HG02571 (cell line): ENCODE data around the gene HEBP1.

Source experiments
- ATAC-seq: cut with Tn5 transposase; IDR thresholded peaks from one replicate; pipeline ENCODE4 v1.9.1; 2021; ENCODE audit warnings: mild to moderate bottlenecking, moderate library complexity; ENCODE audit not compliant: unreplicated experiment

The HEBP1 gene

GRCh38 chr12:12992418-12993130 is 7.5 kb downstream of the HEBP1 start:
- no peak for ATAC-seq

DNA sequence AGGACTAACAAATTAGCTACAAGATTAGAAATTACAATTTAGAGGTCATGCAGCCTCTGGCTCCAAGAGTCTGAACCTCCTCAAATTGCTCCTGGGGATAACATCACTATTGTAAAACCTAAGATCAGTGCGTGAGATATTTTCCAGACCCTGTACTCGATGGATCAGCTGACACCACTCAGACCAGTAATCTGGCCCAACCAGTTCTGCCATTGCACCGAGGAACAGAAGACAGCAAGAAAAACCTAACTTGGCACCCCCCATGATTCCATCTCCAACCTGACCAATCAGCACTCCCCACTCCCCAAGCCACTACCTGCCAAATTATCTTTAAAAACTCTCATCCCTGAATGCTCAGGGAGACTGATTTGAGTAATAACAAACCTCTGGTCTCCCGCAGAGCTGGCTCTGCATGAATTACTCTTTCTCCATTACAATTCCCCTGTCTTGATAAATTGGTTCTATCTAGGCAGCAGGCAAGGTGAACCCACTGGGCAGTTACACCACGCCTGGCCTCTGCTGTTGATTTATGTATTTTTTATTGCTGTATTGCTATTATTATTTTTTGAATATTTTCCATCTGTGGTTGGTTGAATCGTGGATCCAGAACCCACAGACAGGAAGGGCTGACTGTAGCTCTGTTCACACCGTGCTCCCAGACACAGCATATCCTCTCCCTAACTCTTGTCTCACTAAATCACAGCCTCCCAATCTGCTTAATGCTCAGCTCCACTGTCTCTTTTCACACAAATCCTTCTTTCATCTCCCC is 9.2 kb downstream of the HEBP1 start:
- ATAC-seq = no peak

DNA sequence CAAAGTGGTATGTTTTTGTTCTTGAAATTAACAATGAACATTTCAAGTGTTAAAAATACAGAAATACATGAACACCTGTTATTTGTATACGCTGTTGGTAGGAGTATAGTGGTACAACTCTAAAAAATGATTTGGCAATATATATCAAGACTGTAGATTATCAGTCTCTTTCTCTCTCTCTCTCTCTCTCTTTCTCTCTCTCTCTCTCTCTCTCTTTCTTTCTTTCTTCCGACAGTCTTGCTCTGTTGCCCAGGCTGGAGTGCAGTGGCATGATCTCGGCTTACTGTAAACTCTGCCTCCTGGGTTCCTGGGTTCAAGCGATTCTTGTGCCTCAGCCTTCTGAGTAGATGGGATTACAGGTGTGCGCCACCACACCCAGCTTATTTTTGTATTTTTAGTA is 12.6 kb downstream of the HEBP1 start:
- no peak for ATAC-seq

- ATAC-seq = no peak
Measured at GRCh38 chr12:12986775-12987331, 13.2 kb downstream of the HEBP1 start.

GRCh38 chr12:12985817-12986408 is 14.2 kb downstream of the HEBP1 start:
- ATAC-seq = no peak

DNA sequence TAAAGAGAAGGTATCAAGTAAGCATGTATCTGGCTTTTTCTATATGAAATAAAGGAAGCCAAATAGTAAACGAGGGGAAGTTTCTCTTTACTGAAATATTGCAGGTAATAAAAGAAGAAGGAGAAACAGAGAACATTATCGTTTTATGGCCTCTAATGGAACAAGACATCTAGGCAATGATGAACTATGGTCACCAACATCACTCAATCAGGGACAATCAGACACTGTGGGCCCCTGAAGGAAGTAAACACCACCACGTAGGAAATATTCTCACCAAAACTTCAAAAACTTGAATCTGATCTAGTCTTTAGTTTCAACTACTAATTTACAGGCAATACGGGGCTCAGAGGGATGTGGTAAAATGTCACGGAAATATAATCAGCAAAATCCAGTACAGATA is 15.9 kb downstream of the HEBP1 start:
- no peak for ATAC-seq

GRCh38 chr12:12983420-12984035 is 16.5 kb downstream of the HEBP1 start:
- no peak for ATAC-seq

GRCh38 chr12:12982331-12982730 is 17.7 kb downstream of the HEBP1 start:
- no peak for ATAC-seq

- no peak for ATAC-seq
Measured at GRCh38 chr12:12979731-12980259, 20.3 kb downstream of the HEBP1 start.

- no peak for ATAC-seq
Measured at GRCh38 chr12:12979126-12979525, 20.9 kb downstream of the HEBP1 start.

DNA sequence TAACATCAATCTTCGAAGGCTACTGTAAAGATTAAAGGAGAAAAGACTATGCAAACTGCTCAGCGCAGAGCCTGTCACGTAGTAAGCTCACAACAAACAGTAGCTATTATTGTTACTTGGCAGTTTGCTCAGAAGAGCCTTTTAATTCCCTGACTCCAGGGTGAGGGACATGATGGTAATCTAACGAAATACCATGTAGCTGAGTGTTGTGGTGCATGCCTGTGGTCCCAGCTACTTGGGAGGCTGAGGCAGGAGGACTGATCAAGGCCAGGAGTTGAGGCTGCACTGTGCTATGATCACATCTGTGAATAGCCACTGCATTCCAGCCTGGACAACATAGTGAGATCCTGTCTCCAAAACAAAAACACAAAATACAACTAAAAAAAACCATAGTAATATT is 22.8 kb downstream of the HEBP1 start:
- no peak for ATAC-seq

DNA sequence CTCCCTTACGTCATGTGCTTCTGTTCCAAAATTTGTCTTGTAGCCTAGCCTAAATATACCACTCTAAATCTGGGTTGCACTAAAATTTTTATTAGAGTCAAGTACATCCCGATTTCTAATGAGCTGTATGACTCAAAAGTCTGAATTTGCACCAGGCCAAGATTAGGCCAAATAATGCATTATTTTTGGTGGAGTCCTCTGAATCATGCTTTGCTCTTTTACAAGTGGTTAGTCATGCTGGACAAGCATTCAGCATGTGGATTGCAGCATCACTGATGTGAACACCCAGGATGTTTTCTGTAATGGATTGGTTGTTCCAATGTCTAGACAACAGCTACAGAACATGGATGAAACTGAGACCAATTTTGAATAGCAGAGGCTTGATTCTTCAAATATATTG is 23.7 kb downstream of the HEBP1 start:
- no peak for ATAC-seq

- ATAC-seq = no peak
Measured at GRCh38 chr12:12975322-12976077, 24.6 kb downstream of the HEBP1 start.

DNA sequence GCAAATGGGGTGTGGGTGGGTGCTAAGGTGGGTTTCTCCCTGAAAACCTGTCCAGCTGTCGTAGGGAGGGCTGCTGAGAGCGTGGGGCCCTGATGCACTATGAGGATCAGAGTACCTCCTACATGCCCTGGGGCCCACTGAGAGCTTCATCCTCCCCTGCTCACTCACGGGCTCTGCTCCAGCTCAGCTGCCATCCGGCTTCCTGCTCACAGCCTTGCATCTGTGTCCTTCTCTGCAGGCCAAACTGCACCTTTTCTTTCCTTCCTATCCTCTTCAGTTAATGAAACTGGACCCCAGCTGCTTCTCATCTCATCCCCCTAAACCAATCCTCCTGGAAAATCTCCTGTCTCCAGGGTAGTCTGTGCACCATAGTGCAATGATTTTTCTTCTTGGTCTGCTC is 25.9 kb downstream of the HEBP1 start:
- no peak for ATAC-seq

- no peak for ATAC-seq
Measured at GRCh38 chr12:12973019-12973418, 27.0 kb downstream of the HEBP1 start.

GRCh38 chr12:12965836-12966235 is 34.2 kb downstream of the HEBP1 start:
- ATAC-seq = no peak

- no peak for ATAC-seq
Measured at GRCh38 chr12:12964255-12964654, 35.8 kb downstream of the HEBP1 start.

DNA sequence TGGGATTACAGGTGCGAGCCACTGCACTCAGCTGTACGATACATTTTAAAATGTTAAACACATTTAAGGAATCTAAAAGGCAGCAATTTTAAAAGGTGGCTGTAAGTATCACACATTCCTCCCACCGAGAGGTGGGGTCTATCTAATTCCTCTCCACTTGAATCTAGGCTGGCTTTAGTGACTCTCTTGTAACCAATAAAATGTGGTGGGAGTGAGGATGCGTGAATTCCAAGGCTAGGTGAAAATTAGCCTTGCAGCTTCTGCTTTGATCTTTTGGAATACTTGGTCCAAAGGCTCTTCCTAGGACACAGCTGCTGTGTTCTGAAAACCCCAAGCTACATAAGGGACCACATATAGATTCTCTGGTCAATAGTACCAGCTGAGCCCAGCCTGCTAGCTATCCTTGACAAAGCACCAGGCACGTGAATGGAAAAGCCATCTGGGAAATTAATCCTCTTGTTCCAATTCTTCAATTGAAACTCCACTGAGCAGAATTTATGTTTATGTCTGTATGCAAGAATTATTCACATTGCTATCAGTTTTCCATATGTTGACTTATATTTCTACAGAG is 39.3 kb downstream of the HEBP1 start:
- ATAC-seq = no peak

DNA sequence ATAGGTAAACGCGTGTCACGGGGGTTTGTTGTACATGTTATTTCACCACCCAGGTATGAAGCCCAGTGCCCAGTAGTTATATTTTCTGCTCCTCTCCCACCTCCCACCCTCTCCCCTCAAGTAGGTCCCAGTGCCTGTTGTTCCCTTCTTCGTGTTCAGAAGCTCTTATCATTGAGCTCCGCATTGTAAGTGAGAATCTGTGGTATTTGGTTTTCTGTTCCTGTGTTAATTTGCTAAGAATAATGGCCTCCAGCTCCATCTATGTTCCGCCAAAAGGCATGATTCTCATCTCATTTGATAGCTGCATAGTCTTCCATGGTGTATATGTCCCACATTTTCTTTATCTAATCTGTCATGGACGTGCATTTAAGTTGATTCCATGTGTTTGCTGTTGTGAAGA is 41.2 kb downstream of the HEBP1 start:
- ATAC-seq = no peak
